Neural progenitor cell (in vitro differentiated cells): Measurements from ENCODE around the gene INPP4B. TPM values are rescaled to one million over a fixed set of nuclear protein-coding genes. Genes with fewer than 3 reads are reported as not detected.
A peak's percentile ranks its signal among the peaks of the same experiment; 100 is the strongest.

ENCODE experiments used
- DNase-seq: peaks from one replicate; pipeline ENCODE4 v3.0.0-alpha.2; 2016; ENCODE audit warnings: low spot score
- H2AFZ ChIP-seq: fragments of 200-600 bp; sonication (generic); replicated peaks from 2 replicates; pipeline ENCODE4 v1.6.1; 2016; ENCODE audit warnings: antibody characterized with exemption
- H3F3A ChIP-seq: fragments of 200-600 bp; sonication (generic); 2 replicates; pipeline ENCODE4 v1.6.1; 2016; ENCODE audit warnings: antibody characterized with exemption, low read depth
- H3K27ac ChIP-seq: fragments of 200-600 bp; sonication (generic); 2 replicates; pipeline ENCODE4 v1.5.1; 2016; ENCODE audit warnings: mild to moderate bottlenecking
- H3K27me3 ChIP-seq: fragments of 200-600 bp; sonication (generic); 2 replicates; pipeline ENCODE4 v1.6.1; 2016; ENCODE audit warnings: mild to moderate bottlenecking, moderate library complexity
- H3K36me3 ChIP-seq: fragments of 200-600 bp; sonication (generic); 2 replicates; pipeline ENCODE4 v1.5.1; 2016
- H3K4me1 ChIP-seq: fragments of 200-600 bp; sonication (generic); 2 replicates; pipeline ENCODE4 v1.6.1; 2016; ENCODE audit warnings: mixed run types
- H3K4me2 ChIP-seq: fragments of 200-600 bp; sonication (generic); 2 replicates; pipeline ENCODE4 v1.6.1; 2016
- H3K4me3 ChIP-seq: fragments of 200-600 bp; sonication (generic); 2 replicates; pipeline ENCODE4 v1.5.1; 2016
- H3K79me2 ChIP-seq: fragments of 200-600 bp; sonication (generic); 2 replicates; pipeline ENCODE4 v1.6.1; 2016; ENCODE audit warnings: low read depth
- H3K9ac ChIP-seq: fragments of 200-600 bp; sonication (generic); 2 replicates; pipeline ENCODE4 v1.6.1; 2016
- H3K9me3 ChIP-seq: fragments of 200-600 bp; sonication (generic); 2 replicates; pipeline ENCODE4 v1.5.1; 2016; ENCODE audit warnings: low read depth
- H4K20me1 ChIP-seq: fragments of 200-600 bp; sonication (generic); 2 replicates; pipeline ENCODE4 v1.6.1; 2016; ENCODE audit warnings: low read depth
- H3K27ac Mint-ChIP-seq: 3 replicates; pipeline ENCODE4 v1.8.0; 2021; ENCODE audit warnings: mixed read lengths
- H3K27me3 Mint-ChIP-seq: 2 replicates; pipeline ENCODE4 v1.8.0; 2022; ENCODE audit warnings: low read depth, mild to moderate bottlenecking, inconsistent platforms, moderate library complexity, mixed read lengths; ENCODE audit not compliant: insufficient read depth
- H3K36me3 Mint-ChIP-seq: 3 replicates; pipeline ENCODE4 v1.8.0; 2021; ENCODE audit warnings: mixed read lengths
- H3K4me1 Mint-ChIP-seq: 3 replicates; pipeline ENCODE4 v1.8.0; 2021; ENCODE audit warnings: mixed read lengths
- H3K4me3 Mint-ChIP-seq: 3 replicates; pipeline ENCODE4 v1.8.0; 2021; ENCODE audit warnings: mild to moderate bottlenecking, moderate library complexity, mixed read lengths
- H3K9me3 Mint-ChIP-seq: 3 replicates; pipeline ENCODE4 v1.8.0; 2020; ENCODE audit warnings: mixed read lengths
- EZH2 ChIP-seq: fragments of 200-600 bp; sonication (generic); IDR thresholded peaks from 2 replicates; pipeline ENCODE4 v1.6.1; 2017; ENCODE audit warnings: antibody characterized with exemption, mild to moderate bottlenecking, moderate library complexity
- EZH2phosphoT487 ChIP-seq: fragments of 200-600 bp; sonication (generic); IDR thresholded peaks from 2 replicates; pipeline ENCODE4 v1.6.1; 2017; ENCODE audit warnings: antibody characterized with exemption
- total RNA-seq: library from RNA; depleted of rRNA; stranded (reverse); fragments of >200 nt; gene quantifications from 2 replicates; pipeline ENCODE4 v1.2.3, GENCODE V29; 2015; ENCODE audit warnings: low replicate concordance
- TF ChIP-seq, protein P1 (sequence below): fragments of 200-600 bp; sonication (generic); IDR thresholded peaks from 2 replicates; pipeline ENCODE4 v1.5.1; 2017; ENCODE audit warnings: antibody characterized with exemption, mild to moderate bottlenecking

INPP4B gene
- total RNA-seq, 1 donor from 2014 or later = 1.3 TPM

DNA sequence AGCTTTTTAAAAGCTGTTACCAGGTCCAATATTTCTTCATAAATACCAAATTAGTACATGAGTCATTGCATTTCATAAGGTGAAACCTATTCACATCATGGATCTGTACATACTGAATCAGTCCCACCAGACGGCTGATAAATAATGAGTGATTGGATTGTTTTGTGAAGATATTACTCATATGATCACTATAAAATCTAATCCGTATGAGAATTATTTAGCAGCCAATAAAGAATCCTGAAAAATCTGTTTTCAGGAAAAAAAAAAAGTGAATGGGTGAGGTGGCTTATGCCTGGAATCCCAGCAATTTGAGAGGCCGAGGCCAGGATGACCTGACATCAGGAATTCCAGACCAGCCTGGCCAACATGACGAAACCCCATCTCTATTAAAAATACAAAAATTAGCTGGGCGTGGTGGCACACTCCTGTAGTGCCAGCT, 438.1 kb downstream of the INPP4B start:
- Histone ChIP-seq H3K4me3 (no peak overlapping the region), H3F3A (no peaks in the 10 kb centered on the region), H3K36me3 (no peaks in the 10 kb centered on the region), H3K9ac (no peak overlapping the region), H3K4me2 (no peak overlapping the region), H2AFZ (no peak overlapping the region), H4K20me1 (no peaks in the 10 kb centered on the region), H3K27ac (no peak overlapping the region), H3K9me3 (no peaks in the 10 kb centered on the region), H3K27me3 (no peaks in the 10 kb centered on the region), H3K79me2 (no peaks in the 10 kb centered on the region), H3K4me1 (peaks cover 20% of the 10 kb centered on the region)
- Mint-ChIP-seq H3K4me1 (peaks cover 34% of the 10 kb centered on the region), H3K36me3 (no peaks in the 10 kb centered on the region), H3K27ac (no peak overlapping the region), H3K27me3 (no peaks in the 10 kb centered on the region), H3K9me3 (no peaks in the 10 kb centered on the region), H3K4me3 (no peak overlapping the region)
- no peak for TF ChIP-seq EZH2phosphoT487
- TF ChIP-seq, protein P1, sequence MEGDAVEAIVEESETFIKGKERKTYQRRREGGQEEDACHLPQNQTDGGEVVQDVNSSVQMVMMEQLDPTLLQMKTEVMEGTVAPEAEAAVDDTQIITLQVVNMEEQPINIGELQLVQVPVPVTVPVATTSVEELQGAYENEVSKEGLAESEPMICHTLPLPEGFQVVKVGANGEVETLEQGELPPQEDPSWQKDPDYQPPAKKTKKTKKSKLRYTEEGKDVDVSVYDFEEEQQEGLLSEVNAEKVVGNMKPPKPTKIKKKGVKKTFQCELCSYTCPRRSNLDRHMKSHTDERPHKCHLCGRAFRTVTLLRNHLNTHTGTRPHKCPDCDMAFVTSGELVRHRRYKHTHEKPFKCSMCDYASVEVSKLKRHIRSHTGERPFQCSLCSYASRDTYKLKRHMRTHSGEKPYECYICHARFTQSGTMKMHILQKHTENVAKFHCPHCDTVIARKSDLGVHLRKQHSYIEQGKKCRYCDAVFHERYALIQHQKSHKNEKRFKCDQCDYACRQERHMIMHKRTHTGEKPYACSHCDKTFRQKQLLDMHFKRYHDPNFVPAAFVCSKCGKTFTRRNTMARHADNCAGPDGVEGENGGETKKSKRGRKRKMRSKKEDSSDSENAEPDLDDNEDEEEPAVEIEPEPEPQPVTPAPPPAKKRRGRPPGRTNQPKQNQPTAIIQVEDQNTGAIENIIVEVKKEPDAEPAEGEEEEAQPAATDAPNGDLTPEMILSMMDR = no peak
- TF ChIP-seq EZH2 = no peak
- DNase-seq = no peak

DNA sequence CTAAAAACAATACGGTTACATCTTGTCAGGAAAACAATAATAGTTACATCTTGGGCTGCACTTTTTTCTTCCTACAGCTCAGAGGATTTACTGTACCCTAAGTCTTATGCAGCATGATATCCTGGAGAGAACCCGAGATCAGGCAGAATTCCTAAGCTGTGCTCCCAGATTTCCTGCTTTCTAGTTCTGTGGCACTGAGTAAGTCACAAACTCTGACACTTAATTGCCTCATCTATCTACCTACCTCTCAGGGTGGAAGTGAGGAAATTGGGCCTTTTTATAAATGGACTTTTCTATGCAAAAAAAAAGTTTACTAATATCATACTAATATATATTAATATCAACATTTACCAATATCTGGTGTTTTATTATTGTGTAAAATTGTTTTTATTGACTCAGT, 438.5 kb downstream of the INPP4B start:
- TF ChIP-seq EZH2phosphoT487 (no peak), EZH2 (no peak)
- TF ChIP-seq, protein P1 = no peak
- H3K79me2 ChIP-seq = no peaks in the 10 kb centered on the region
- H3K27ac Mint-ChIP-seq = no peak overlapping the region

DNA sequence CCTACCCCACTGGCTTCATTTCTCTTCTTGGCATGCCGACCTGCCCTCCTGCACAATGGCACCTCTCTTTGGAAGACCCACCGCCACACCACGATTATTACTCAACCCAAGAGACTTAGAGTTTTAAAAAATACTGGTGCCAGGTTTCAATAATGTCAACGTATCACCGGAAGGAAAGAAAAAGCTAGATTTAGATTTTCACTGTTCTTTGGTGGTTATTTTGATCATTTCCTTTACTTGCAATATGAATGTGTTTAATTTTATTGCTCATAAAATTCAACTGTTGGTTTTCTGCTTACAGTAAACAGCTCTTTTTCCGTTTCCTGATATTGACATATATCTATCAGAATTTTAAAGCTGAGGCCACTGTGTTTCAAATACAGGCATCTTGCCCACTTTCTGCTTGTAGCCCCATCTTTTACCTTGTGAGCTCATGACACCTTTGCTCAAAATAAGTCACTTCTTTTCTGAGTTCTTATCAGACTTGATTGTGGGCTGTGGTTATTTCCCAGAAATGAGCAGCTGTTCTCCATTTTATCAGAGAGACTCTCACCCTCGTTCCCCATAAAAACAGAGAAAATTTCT, 439.1 kb downstream of the INPP4B start:
- Mint-ChIP-seq H3K4me3 (no peak overlapping the region), H3K36me3 (no peaks in the 10 kb centered on the region), H3K4me1 (peaks cover 44% of the 10 kb centered on the region), H3K27ac (peak overlapping the region; percentile 59), H3K9me3 (no peaks in the 10 kb centered on the region), H3K27me3 (no peaks in the 10 kb centered on the region)
- Histone ChIP-seq H3K79me2 (no peaks in the 10 kb centered on the region), H4K20me1 (no peaks in the 10 kb centered on the region), H3K4me1 (peaks cover 30% of the 10 kb centered on the region), H3K27me3 (no peaks in the 10 kb centered on the region), H3F3A (no peaks in the 10 kb centered on the region), H3K27ac (no peak overlapping the region), H3K9me3 (no peaks in the 10 kb centered on the region), H3K9ac (no peak overlapping the region), H3K36me3 (no peaks in the 10 kb centered on the region), H3K4me3 (no peak overlapping the region), H2AFZ (no peak overlapping the region), H3K4me2 (peak overlapping the region; percentile 41)
- DNase-seq = no peak
- TF ChIP-seq EZH2 (no peak), EZH2phosphoT487 (no peak)
- TF ChIP-seq, protein P1 = no peak

More for the DNA sequence above, 438.5 kb downstream of the INPP4B start:
- H3K9ac ChIP-seq = no peak overlapping the region
- no peaks in the 10 kb centered on the region for H3K36me3 Mint-ChIP-seq
- no peak for DNase-seq
- no peak overlapping the region for H3K4me2 ChIP-seq
- H3K9me3 Mint-ChIP-seq = no peaks in the 10 kb centered on the region
- peaks cover 38% of the 10 kb centered on the region for H3K4me1 Mint-ChIP-seq
- peaks cover 24% of the 10 kb centered on the region for H3K4me1 ChIP-seq
- no peaks in the 10 kb centered on the region for H4K20me1 ChIP-seq
- no peak overlapping the region for H2AFZ ChIP-seq
- no peaks in the 10 kb centered on the region for H3F3A ChIP-seq
- H3K27ac ChIP-seq = no peak overlapping the region
- no peaks in the 10 kb centered on the region for H3K9me3 ChIP-seq
- H3K27me3 Mint-ChIP-seq = no peaks in the 10 kb centered on the region
- H3K4me3 Mint-ChIP-seq = no peak overlapping the region
- no peaks in the 10 kb centered on the region for H3K36me3 ChIP-seq
- H3K4me3 ChIP-seq = no peak overlapping the region
- no peaks in the 10 kb centered on the region for H3K27me3 ChIP-seq
